ENCODE measurements around the gene UBE2A.

UBE2A gene

GRCh38 chrX:119606280-119607017 lies 32.1 kb downstream of the UBE2A start, which contains the start of gene NKRF:
NKRF (minus strand) TSS chrX:119606424.
- DNase-seq (ENCODE audit: low read depth in 1 of 2, low spot score in 1 of 2) = peak; percentile 69 to 79

GRCh38 chrX:119607018-119607389 lies 32.6 kb downstream of the UBE2A start:
- DNase-seq (ENCODE audit: low read depth in 1 of 2, low spot score in 1 of 2) = no peak

- no peak for DNase-seq (ENCODE audit: low read depth in 1 of 2, low spot score in 1 of 2)
Measured at GRCh38 chrX:119614776-119615175, 40.4 kb downstream of the UBE2A start.

- no peak for DNase-seq (ENCODE audit: low read depth in 1 of 2, low spot score in 1 of 2)
Measured at GRCh38 chrX:119617517-119618164, 43.3 kb downstream of the UBE2A start.

- DNase-seq (ENCODE audit: low read depth in 1 of 2, low spot score in 1 of 2) = no peak
Measured at GRCh38 chrX:119618439-119618838, 44.1 kb downstream of the UBE2A start.

GRCh38 chrX:119622356-119623232 lies 48.2 kb downstream of the UBE2A start:
- no peak for DNase-seq (ENCODE audit: low read depth in 1 of 2, low spot score in 1 of 2)

- no peak for DNase-seq (ENCODE audit: low read depth in 1 of 2, low spot score in 1 of 2)
Measured at GRCh38 chrX:119624417-119624816, 50.1 kb downstream of the UBE2A start.

GRCh38 chrX:119624951-119625668 lies 50.7 kb downstream of the UBE2A start:
- no peak for DNase-seq (ENCODE audit: low read depth in 1 of 2, low spot score in 1 of 2)

- DNase-seq (ENCODE audit: low read depth in 1 of 2, low spot score in 1 of 2) = no peak
Measured at GRCh38 chrX:119625843-119626242, 51.5 kb downstream of the UBE2A start.

Data from activated T-helper 1 cell treated with anti-CD3 and anti-CD28 coated beads, Interleukin-2, amount 50 U/mL, for 16 hours (primary cell).